Heart right ventricle (tissue), 16 donors: ENCODE measurements around the gene ADGB. TPM values are rescaled to one million over a fixed set of nuclear protein-coding genes. Genes with fewer than 3 reads are reported as not detected.
A peak's percentile ranks its signal among the peaks of the same experiment; 100 is the strongest.

Experiments used
- ATAC-seq, 8 donors: fragments of 200-7000 bp; cut with Tn5 transposase; one replicate each; pipeline ENCODE4 v1.9.1; 2020; ENCODE audit warnings: mild to moderate bottlenecking in 8 of 8, moderate library complexity in 8 of 8, moderate number of reproducible peaks in 1 of 8
- DNase-seq, 2 donors: peaks; one replicate each; pipeline ENCODE4 v3.0.0-alpha.2; 2020
- H3K27ac ChIP-seq, 10 donors: fragments of 200-600 bp; sonication (generic) in 2 of 10; one replicate each; pipeline versions ENCODE4 v1.5.0 to v1.8.0; 2020 to 2022; ENCODE audit warnings: mild to moderate bottlenecking in 3 of 10
- H3K27me3 ChIP-seq, 7 donors: fragments of 200-600 bp; one replicate each; pipeline ENCODE4 v1.8.0; 2021 to 2022; ENCODE audit warnings: mild to moderate bottlenecking in 2 of 7
- H3K36me3 ChIP-seq, 9 donors: fragments of 200-600 bp; sonication (generic) in 1 of 9; one replicate each; pipeline versions ENCODE4 v1.5.0 to v1.8.0; 2020 to 2022; ENCODE audit warnings: mild to moderate bottlenecking in 2 of 9
- H3K4me1 ChIP-seq, 9 donors: fragments of 200-600 bp; sonication (generic) in 1 of 9; one replicate each; pipeline versions ENCODE4 v1.5.0 to v1.8.0; 2020 to 2022; ENCODE audit warnings: mild to moderate bottlenecking in 4 of 9
- H3K4me3 ChIP-seq, 10 donors: fragments of 200-600 bp; sonication (generic) in 2 of 10; one replicate each; pipeline versions ENCODE4 v1.5.0 to v1.8.0; 2020 to 2022; ENCODE audit warnings: mild to moderate bottlenecking in 7 of 10, moderate library complexity in 2 of 10
- H3K9me3 ChIP-seq, 11 donors: fragments of 200-600 bp in 10 of 11; sonication (generic) in 2 of 11; one replicate each; pipeline versions ENCODE4 v1.5.0 to v1.8.0; 2013 to 2022; ENCODE audit warnings: mild to moderate bottlenecking in 2 of 11, control low read depth in 1 of 11, moderate library complexity in 1 of 11
- WGBS, 2 donors: extraction: QIAGEN DNeasy Blood & Tissue Kit; methylation state at CpG; one replicate each; pipeline ENCODE4 v1.1.7; 2013; ENCODE audit warnings: inconsistent platforms in 1 of 2; 5-methylcytosine and 5-hydroxymethylcytosine counted together
- intact Hi-C, 10 donors: fragments of 100-400 bp; cut with DNase I; formaldehyde crosslinking; loops; one replicate each; pipeline versions ENCODE4 v1.11.1 to v1.14.2; 2022
- polyA plus RNA-seq, 2 donors: library from polyadenylated mRNA; stranded (reverse); fragments of 200-250 nt; gene quantifications; one replicate each; pipeline ENCODE4 v1.2.3, GENCODE V29; 2013
- total RNA-seq, 10 donors: library from RNA; stranded (reverse); fragmentation: NEBNext Ultra II Directional in 3 of 10; extraction: Animal tissue kit (Norgen Biotek cat#: 25700) in 3 of 10; gene quantifications; one replicate each; pipeline versions ENCODE4 v1.2.1 to v1.2.4, GENCODE V29; 2021 to 2023
- TF ChIP-seq, protein P1 (sequence below), 9 donors: fragments of 200-600 bp; sonication (generic) in 2 of 9; IDR thresholded peaks; one replicate each; pipeline versions ENCODE4 v1.5.0 to v1.8.0; 2021 to 2022; ENCODE audit warnings: antibody characterized with exemption in 9 of 9, mild to moderate bottlenecking in 5 of 9, moderate library complexity in 1 of 9
- donor health status: Arrhythmogenic right ventricular cardiomyopathy.
- donor health status: ischemic (EF 13 %, LVEDD 7.1; RV severe dilation, severe dysfunction).
- donor health status: healthy with polysubstance abuse.
- donor health status: DM: no; HTN: yes; CAD: no.
- donor health status: DM: no; HTN: no; CAD: no.
- donor health status: ischemic (EF 25% LVEDD 6.9; RV normal size, moderate dysfunction).
- donor health status: ischemic (EF 25% LVEDD 5.7; RV mildly dilated, moderate dysfunction).
- donor health status: healthy.
- donor health status: DM: yes; HTN: yes; CAD: no.
- donor health status: Ischemic cardiomyopathy.
- donor health status: ischemic (EF 35%, LVEDD 5.7; RV mildly dilated, moderate dysfunction).
- donor health status: nonischemic (EF 11% LVEDD 7.7; RV severe dilation, severe dysfunction).
- donor health status: DM: yes; HTN: yes; CAD: no.
- donor health status: PGD.
- donor health status: ischemic (EF 29% LVEDD 5.4; RV normal size, mild dysfunction).
- donor health status: nonischemic (EF 23%, LVEDD 6.1; RV moderate dilation, normal function).

ADGB gene
- total and polyA plus RNA-seq, 12 donors: 3.7 TPM; not detected in 11

DNA sequence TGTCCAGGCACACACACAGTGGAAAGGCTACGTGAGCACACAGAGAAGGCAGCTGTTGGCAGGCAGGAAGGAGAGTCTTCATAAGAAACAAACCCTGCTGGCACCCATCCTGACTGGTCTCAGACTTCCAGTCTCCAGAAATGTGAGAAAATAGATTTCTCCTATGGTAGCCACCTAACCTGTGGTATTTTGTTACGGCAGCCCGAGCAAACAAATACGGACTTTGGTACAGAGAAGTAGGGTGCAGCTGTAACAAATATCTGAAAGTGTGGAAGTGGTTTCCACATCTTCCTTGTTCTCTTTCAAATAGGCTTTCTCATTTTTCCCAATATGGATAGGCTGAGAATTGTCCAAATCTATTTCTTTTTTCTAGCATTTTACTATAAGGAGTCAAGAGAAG is 94.6 kb downstream of the ADGB start:
- Histone ChIP-seq H3K9me3 (no peaks in the 10 kb centered on the region), H3K4me3 (no peak overlapping the region), H3K36me3 (no peaks in the 10 kb centered on the region), H3K4me1 (no peaks in the 10 kb centered on the region), H3K27ac (no peak overlapping the region), H3K27me3 (peaks cover 0 to 3% (median 0%) of the 10 kb centered on the region in 7 donors)
- WGBS, 2 donors: 90% methylated on average over 4 of the region's 4 CpGs
- ATAC-seq (no peak), DNase-seq (no peak)
- TF ChIP-seq, protein P1, sequence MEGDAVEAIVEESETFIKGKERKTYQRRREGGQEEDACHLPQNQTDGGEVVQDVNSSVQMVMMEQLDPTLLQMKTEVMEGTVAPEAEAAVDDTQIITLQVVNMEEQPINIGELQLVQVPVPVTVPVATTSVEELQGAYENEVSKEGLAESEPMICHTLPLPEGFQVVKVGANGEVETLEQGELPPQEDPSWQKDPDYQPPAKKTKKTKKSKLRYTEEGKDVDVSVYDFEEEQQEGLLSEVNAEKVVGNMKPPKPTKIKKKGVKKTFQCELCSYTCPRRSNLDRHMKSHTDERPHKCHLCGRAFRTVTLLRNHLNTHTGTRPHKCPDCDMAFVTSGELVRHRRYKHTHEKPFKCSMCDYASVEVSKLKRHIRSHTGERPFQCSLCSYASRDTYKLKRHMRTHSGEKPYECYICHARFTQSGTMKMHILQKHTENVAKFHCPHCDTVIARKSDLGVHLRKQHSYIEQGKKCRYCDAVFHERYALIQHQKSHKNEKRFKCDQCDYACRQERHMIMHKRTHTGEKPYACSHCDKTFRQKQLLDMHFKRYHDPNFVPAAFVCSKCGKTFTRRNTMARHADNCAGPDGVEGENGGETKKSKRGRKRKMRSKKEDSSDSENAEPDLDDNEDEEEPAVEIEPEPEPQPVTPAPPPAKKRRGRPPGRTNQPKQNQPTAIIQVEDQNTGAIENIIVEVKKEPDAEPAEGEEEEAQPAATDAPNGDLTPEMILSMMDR (IDR thresholded peaks at IDR 0.05): no peak
- intact Hi-C loops: loop anchor here in 1 of 10 donors (10.0 kb wide), 1 partner anchor 159 kb away; no protein-coding TSS in a partner anchor

DNA sequence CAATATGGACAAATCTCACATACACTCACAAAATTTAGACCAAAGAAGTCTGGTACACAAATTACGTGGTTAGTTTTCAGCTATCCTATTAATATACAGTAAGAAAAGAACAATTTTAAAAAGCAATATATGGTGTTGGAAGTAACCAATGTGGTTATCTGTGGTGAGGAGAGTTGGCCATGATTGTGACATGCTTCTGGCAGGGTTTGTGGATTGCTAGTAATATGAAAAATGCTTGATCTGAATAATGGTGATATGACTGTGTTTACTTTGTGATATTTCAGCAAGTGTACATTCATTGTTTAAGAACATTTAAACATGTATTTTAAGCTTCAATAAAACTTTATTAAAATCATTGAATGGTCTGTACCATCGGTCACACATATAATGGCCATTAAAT is 99.1 kb downstream of the ADGB start:
- H3K4me1 ChIP-seq: no peaks in the 10 kb centered on the region
- H3K36me3 ChIP-seq: no peaks in the 10 kb centered on the region
- DNase-seq (no peak), ATAC-seq (no peak)
- H3K4me3 ChIP-seq: no peak overlapping the region
- TF ChIP-seq, protein P1 (IDR thresholded peaks at IDR 0.05): no peak
- no peaks in the 10 kb centered on the region for H3K9me3 ChIP-seq
- WGBS, 2 donors: 87 to 92% methylated on average over 2 of the region's 2 CpGs
- intact Hi-C loops: loop anchor here in 3 of 10 donors (5.0 to 10.0 kb wide), 2 partner anchors 156 to 163 kb away; partner anchors contain the start of gene RAB32 (in 2 of the 3)
- peaks cover 0 to 2% (median 0%) of the 10 kb centered on the region in 7 donors for H3K27me3 ChIP-seq
- no peak overlapping the region for H3K27ac ChIP-seq

DNA sequence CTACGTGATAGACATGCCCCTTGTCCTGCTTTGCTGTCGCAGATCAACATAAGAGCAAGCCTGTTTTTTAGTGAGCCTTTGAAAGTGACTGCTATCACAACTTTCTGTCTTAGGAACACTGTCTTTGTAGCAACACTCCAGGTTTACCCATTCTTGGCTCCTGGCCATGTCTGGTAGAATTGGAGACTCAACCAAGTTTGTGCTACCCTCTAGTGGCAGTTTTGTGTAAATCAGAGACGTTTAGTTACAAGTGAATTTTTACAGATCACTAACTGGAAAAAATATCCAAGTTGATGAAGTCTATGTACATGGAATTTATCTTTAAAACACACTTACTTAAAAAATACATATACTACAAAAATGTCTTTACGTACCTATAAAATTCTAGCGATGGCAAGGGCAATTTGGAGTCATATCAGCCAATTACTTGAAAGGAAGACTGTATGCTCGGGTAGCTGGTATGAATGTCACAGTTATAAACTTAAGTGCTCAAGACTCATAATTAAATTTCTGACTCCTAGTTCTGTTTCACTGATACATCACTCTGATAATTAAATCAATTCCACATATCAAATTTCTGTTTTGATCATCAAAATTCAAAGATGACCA is 101.4 kb downstream of the ADGB start:
- Histone ChIP-seq H3K9me3 (peaks cover 0 to under 1% (median 0%) of the 10 kb centered on the region in 11 donors), H3K27ac (no peak overlapping the region), H3K27me3 (no peaks in the 10 kb centered on the region), H3K4me3 (no peak overlapping the region), H3K36me3 (no peaks in the 10 kb centered on the region), H3K4me1 (no peaks in the 10 kb centered on the region)
- 22 to 23% methylated on average over 6 of the region's 6 CpGs for WGBS, 2 donors
- peak in 6 of 8 donors; percentile 45 to 75 (median 60) for ATAC-seq
- peak in 1 of 2 donors; percentile 86 for DNase-seq
- intact Hi-C loops: loop anchor here in 8 of 10 donors (2.0 to 10.0 kb wide), 8 partner anchors 157 to 775 kb away; partner anchors contain the start of gene RAB32 (in 2 of the 8)
- TF ChIP-seq, protein P1 (IDR thresholded peaks at IDR 0.05): peak; percentile 60 to 86 (median 79)

DNA sequence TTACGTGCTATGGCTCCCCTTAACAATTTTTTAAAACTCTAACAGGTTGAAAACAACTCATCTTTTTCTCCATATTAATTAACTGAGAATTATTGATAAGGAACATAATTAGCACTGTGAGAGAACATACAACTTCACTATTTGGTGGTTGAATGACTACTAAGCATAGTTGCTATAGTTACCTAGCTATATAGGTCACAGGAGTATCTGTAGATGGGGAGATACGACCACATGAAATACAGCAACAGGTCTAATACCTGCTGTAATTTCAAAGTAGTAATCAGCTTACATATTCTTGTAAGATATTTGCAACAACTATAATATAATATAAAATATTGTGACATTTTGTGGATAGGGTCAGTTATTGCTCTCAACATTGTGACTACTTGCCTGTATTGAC is 102.9 kb downstream of the ADGB start:
- H3K4me3 ChIP-seq: no peak overlapping the region
- H3K27me3 ChIP-seq: no peaks in the 10 kb centered on the region
- no peaks in the 10 kb centered on the region for H3K4me1 ChIP-seq
- no peaks in the 10 kb centered on the region for H3K36me3 ChIP-seq
- WGBS, 2 donors: 61 to 66% methylated on average over 2 of the region's 2 CpGs
- TF ChIP-seq, protein P1 (IDR thresholded peaks at IDR 0.05): no peak
- H3K27ac ChIP-seq: no peak overlapping the region
- DNase-seq: no peak
- intact Hi-C loops: loop anchor here in 8 of 10 donors (2.0 to 10.0 kb wide), 8 partner anchors 159 to 777 kb away; partner anchors contain the start of gene RAB32 (in 2 of the 8)
- peaks cover 0 to 9% (median 0%) of the 10 kb centered on the region in 11 donors for H3K9me3 ChIP-seq
- no peak for ATAC-seq
